Coronary artery (tissue), 2 donors: ENCODE measurements around the gene EDIL3.

Experiments
- DNase-seq: peaks from one replicate; pipeline ENCODE4 v3.0.0-alpha.2; 2017; ENCODE audit warnings: low spot score
- H3K27ac ChIP-seq, 2 donors: fragments of 200-600 bp; sonication (generic); one replicate each; pipeline ENCODE4 v1.5.1; 2016 to 2019
- H3K4me3 ChIP-seq: fragments of 200-600 bp; sonication (generic); 2 replicates; pipeline ENCODE4 v1.5.1; 2016; ENCODE audit warnings: mild to moderate bottlenecking, moderate library complexity
- TF ChIP-seq, protein P1 (sequence below): fragments of 200-600 bp; sonication (generic); IDR thresholded peaks from one replicate; pipeline ENCODE4 v1.5.1; 2019; ENCODE audit warnings: antibody characterized with exemption

The EDIL3 gene

DNA sequence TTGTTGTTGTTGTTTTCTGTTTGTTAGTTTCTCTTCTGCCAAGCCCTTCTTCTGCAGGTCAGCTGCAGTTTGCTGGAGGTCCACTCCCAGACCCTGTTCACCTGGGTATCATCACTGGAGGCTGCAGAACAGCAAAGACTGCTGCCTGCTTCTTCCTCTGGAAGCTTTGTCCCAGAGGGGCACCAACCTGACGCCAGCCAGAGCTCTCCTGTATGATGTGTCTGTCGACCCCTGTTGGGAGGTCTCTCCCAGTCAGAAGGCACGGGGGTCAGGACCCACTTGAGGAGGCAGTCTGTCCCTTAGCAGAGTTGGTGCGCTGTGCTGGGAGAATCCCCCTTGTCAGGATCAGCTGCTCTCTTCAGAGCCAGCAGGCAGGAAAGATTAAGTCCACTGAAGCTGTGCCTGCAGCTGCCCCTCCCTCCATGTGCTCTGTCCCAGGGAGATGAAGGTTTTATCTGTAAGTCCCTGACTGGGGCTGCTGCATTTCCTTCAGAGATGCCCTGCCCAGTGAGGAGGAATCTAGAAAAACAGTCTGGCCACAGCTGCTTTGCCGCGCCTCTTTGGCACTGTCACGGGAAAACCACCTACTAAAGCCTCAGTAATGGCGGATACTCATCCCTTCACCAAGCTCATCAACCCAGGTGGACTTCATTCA, 299.2 kb downstream of the EDIL3 start:
- DNase-seq, result no peak
- Histone ChIP-seq H3K27ac (no peak overlapping the region), H3K4me3 (no peak overlapping the region)
- TF ChIP-seq, protein P1, sequence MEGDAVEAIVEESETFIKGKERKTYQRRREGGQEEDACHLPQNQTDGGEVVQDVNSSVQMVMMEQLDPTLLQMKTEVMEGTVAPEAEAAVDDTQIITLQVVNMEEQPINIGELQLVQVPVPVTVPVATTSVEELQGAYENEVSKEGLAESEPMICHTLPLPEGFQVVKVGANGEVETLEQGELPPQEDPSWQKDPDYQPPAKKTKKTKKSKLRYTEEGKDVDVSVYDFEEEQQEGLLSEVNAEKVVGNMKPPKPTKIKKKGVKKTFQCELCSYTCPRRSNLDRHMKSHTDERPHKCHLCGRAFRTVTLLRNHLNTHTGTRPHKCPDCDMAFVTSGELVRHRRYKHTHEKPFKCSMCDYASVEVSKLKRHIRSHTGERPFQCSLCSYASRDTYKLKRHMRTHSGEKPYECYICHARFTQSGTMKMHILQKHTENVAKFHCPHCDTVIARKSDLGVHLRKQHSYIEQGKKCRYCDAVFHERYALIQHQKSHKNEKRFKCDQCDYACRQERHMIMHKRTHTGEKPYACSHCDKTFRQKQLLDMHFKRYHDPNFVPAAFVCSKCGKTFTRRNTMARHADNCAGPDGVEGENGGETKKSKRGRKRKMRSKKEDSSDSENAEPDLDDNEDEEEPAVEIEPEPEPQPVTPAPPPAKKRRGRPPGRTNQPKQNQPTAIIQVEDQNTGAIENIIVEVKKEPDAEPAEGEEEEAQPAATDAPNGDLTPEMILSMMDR, result no peak

GRCh38 chr5:84080908-84081307, 303.8 kb downstream of the EDIL3 start:
- DNase-seq, result no peak
- TF ChIP-seq, protein P1, result no peak
- Histone ChIP-seq H3K27ac (no peak overlapping the region), H3K4me3 (no peak overlapping the region)

DNA sequence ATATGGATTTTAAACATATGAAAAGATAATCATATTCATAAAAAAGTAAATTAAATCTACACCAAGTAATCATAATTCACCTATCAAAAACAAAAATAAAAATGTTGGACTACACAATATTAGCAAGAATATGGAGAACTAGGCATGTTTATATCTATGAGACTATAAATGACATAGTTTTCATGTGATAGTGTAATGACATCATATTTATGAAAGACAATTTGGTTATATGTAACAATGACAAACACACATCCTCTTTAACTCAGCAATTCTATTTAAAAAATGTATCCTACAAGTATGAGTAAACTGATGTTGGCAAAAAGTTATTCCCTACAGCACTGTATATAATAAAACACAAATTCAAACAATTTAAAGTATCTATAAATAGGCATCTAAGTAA, 312.3 kb downstream of the EDIL3 start:
- H3K27ac ChIP-seq, result no peak overlapping the region
- H3K4me3 ChIP-seq, result no peak overlapping the region
- DNase-seq, result no peak
- TF ChIP-seq, protein P1, result no peak

- DNase-seq, result no peak
- Histone ChIP-seq H3K27ac (no peak overlapping the region), H3K4me3 (no peak overlapping the region)
- TF ChIP-seq, protein P1, result no peak
These were observed 315.0 kb downstream of the EDIL3 start for GRCh38 chr5:84069608-84070179.

- Histone ChIP-seq H3K4me3 (no peak overlapping the region), H3K27ac (no peak overlapping the region)
- DNase-seq, result no peak
- TF ChIP-seq, protein P1, result no peak
These were observed 321.6 kb downstream of the EDIL3 start for GRCh38 chr5:84063041-84063440.

DNA sequence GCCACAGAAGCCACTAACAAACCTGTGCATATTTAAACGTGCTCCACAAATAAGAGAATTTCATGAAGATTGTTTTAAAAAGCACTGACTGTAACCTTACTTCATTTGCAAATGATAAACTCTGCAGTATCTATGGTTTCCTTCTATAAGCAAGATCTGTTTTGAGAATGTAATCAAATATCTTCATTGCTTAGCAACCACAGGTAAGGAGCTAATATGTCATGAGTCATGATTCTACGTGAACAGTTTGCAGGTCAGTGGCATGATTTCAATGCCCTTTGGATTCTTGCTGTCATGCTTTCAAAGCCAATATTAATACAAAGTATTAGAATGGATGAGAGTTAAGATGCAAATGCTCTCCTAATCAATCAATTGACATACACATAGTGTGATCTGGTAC, 325.0 kb downstream of the EDIL3 start:
- TF ChIP-seq, protein P1, result no peak
- Histone ChIP-seq H3K4me3 (no peak overlapping the region), H3K27ac (no peak overlapping the region)
- no peak for DNase-seq

GRCh38 chr5:84058561-84058960, 326.1 kb downstream of the EDIL3 start:
- Histone ChIP-seq H3K4me3 (no peak overlapping the region), H3K27ac (no peak overlapping the region)
- TF ChIP-seq, protein P1, result no peak

More at GRCh38 chr5:84058561-84058960, 326.1 kb downstream of the EDIL3 start:
- DNase-seq, result no peak
